ENCODE measurements around the gene ARID5B. TPM values are rescaled to one million over a fixed set of nuclear protein-coding genes. Genes with fewer than 3 reads are reported as not detected.

Gene ARID5B
- total RNA-seq, 1 donor from 2014 or later = 76.8 TPM

GRCh38 chr10:61869041-61869675 is 32.3 kb upstream of the ARID5B start:
- DNase-seq (no peak), ATAC-seq (ENCODE audit: low read depth) (no peak)
- CTCF ChIA-PET = no interaction called here
- Mint-ChIP-seq H3K4me1 (peaks cover 2% of the 10 kb centered on the region), H3K36me3 (ENCODE audit: low read depth) (no peaks in the 10 kb centered on the region), H3K4me3 (no peak overlapping the region), H3K27me3 (no peaks in the 10 kb centered on the region), H3K9me3 (no peaks in the 10 kb centered on the region), H3K27ac (no peak overlapping the region)
- POLR2A ChIA-PET = interaction anchor here (1.0 to 2.7 kb wide), 2 partner anchors 31 to 124 kb away, joined by 3 to 18 read pairs; no protein-coding TSS in a partner anchor
- intact Hi-C loops (cut with micrococcal nuclease) = no loop called here
- no peak for TF ChIP-seq CTCF (IDR thresholded peaks at IDR 0.05)

- no peaks in the 10 kb centered on the region for H3K36me3 Mint-ChIP-seq (ENCODE audit: low read depth)
- no peak overlapping the region for H3K4me3 Mint-ChIP-seq
- CTCF ChIA-PET = no interaction called here
- DNase-seq (no peak), ATAC-seq (ENCODE audit: low read depth) (no peak)
- H3K4me1 Mint-ChIP-seq = peaks cover 2% of the 10 kb centered on the region
- intact Hi-C loops (cut with micrococcal nuclease) = no loop called here
- no peaks in the 10 kb centered on the region for H3K27me3 Mint-ChIP-seq
- H3K9me3 Mint-ChIP-seq = no peaks in the 10 kb centered on the region
- H3K27ac Mint-ChIP-seq = no peak overlapping the region
- POLR2A ChIA-PET = no interaction called here
- no peak for TF ChIP-seq CTCF (IDR thresholded peaks at IDR 0.05)
Measured at GRCh38 chr10:61869774-61870525, 31.5 kb upstream of the ARID5B start.

- peaks cover 2% of the 10 kb centered on the region for H3K4me1 Mint-ChIP-seq
- intact Hi-C loops (cut with micrococcal nuclease) = no loop called here
- no peak for ATAC-seq (ENCODE audit: low read depth)
- no peaks in the 10 kb centered on the region for H3K27me3 Mint-ChIP-seq
- DNase-seq = no peak
- no peaks in the 10 kb centered on the region for H3K36me3 Mint-ChIP-seq (ENCODE audit: low read depth)
- ChIA-PET POLR2A (no interaction called here), CTCF (no interaction called here)
- H3K9me3 Mint-ChIP-seq = no peaks in the 10 kb centered on the region
- H3K27ac Mint-ChIP-seq = no peak overlapping the region
- H3K4me3 Mint-ChIP-seq = no peak overlapping the region
- no peak for TF ChIP-seq CTCF (IDR thresholded peaks at IDR 0.05)
Measured at GRCh38 chr10:61870526-61870895, 31.0 kb upstream of the ARID5B start.

- intact Hi-C loops (cut with micrococcal nuclease) = no loop called here
- no peak for ATAC-seq (ENCODE audit: low read depth)
- Mint-ChIP-seq H3K27me3 (no peaks in the 10 kb centered on the region), H3K36me3 (ENCODE audit: low read depth) (no peaks in the 10 kb centered on the region), H3K9me3 (no peaks in the 10 kb centered on the region), H3K27ac (no peak overlapping the region), H3K4me3 (no peak overlapping the region), H3K4me1 (peaks cover 2% of the 10 kb centered on the region)
- TF ChIP-seq CTCF (IDR thresholded peaks at IDR 0.05) = no peak
- CTCF ChIA-PET = no interaction called here
- POLR2A ChIA-PET = interaction anchor here (0.6 kb wide), 1 partner anchor 32 kb away, joined by 4 read pairs; no protein-coding TSS in a partner anchor
- no peak for DNase-seq
Measured at GRCh38 chr10:61871487-61871886, 30.0 kb upstream of the ARID5B start.

GRCh38 chr10:61877887-61878739 is 23.4 kb upstream of the ARID5B start:
- Mint-ChIP-seq H3K4me1 (peaks cover 9% of the 10 kb centered on the region), H3K36me3 (ENCODE audit: low read depth) (no peaks in the 10 kb centered on the region), H3K27ac (no peak overlapping the region), H3K27me3 (no peaks in the 10 kb centered on the region), H3K4me3 (no peak overlapping the region), H3K9me3 (no peaks in the 10 kb centered on the region)
- DNase-seq (no peak), ATAC-seq (ENCODE audit: low read depth) (no peak)
- no peak for TF ChIP-seq CTCF (IDR thresholded peaks at IDR 0.05)
- ChIA-PET POLR2A (interaction anchor here (0.8 kb wide), 1 partner anchor 19 kb away, joined by 3 read pairs; no protein-coding TSS in a partner anchor), CTCF (no interaction called here)
- intact Hi-C loops (cut with micrococcal nuclease) = no loop called here

Data from activated B cell treated with CpG ODN at 0.5 μM for 24 hours (primary cell).